Activated CD4-positive, alpha-beta T cell treated with anti-CD3 and anti-CD28 coated beads, Interleukin-2, amount 50 U/mL, for 4 hours (primary cell): Measurements from ENCODE around the gene ARHGAP24.

Experiments
- DNase-seq, 2 experiments: peaks; one replicate each; pipeline ENCODE4 v3.0.0-alpha.2; 2020

The ARHGAP24 gene

GRCh38 chr4:85708468-85708867 lies 233.5 kb downstream of the ARHGAP24 start:
- no peak for DNase-seq

GRCh38 chr4:85713005-85713404 lies 238.1 kb downstream of the ARHGAP24 start:
- DNase-seq, result no peak

GRCh38 chr4:85715991-85716737 lies 241.2 kb downstream of the ARHGAP24 start:
- DNase-seq, result no peak

- no peak for DNase-seq
These were observed 242.4 kb downstream of the ARHGAP24 start for GRCh38 chr4:85717351-85717750.

- no peak for DNase-seq
These were observed 242.9 kb downstream of the ARHGAP24 start for GRCh38 chr4:85717847-85718246.

- no peak for DNase-seq
These were observed 245.8 kb downstream of the ARHGAP24 start for GRCh38 chr4:85720735-85721134.

- no peak for DNase-seq
These were observed 247.5 kb downstream of the ARHGAP24 start for GRCh38 chr4:85722401-85722800.

GRCh38 chr4:85722807-85723206 lies 247.9 kb downstream of the ARHGAP24 start:
- DNase-seq, result no peak

- DNase-seq, result no peak
These were observed 250.0 kb downstream of the ARHGAP24 start for GRCh38 chr4:85724791-85725563.

GRCh38 chr4:85725721-85726170 lies 250.8 kb downstream of the ARHGAP24 start:
- no peak for DNase-seq

- no peak for DNase-seq
These were observed 251.6 kb downstream of the ARHGAP24 start for GRCh38 chr4:85726555-85726954.

GRCh38 chr4:85728464-85728863 lies 253.5 kb downstream of the ARHGAP24 start:
- DNase-seq, result no peak

- DNase-seq, result no peak
These were observed 257.2 kb downstream of the ARHGAP24 start for GRCh38 chr4:85732124-85732523.

GRCh38 chr4:85733798-85734197 lies 258.8 kb downstream of the ARHGAP24 start:
- DNase-seq, result no peak

- no peak for DNase-seq
These were observed 259.5 kb downstream of the ARHGAP24 start for GRCh38 chr4:85734424-85734831.

GRCh38 chr4:85736571-85736970 lies 261.6 kb downstream of the ARHGAP24 start:
- DNase-seq, result no peak

GRCh38 chr4:85737254-85737653 lies 262.3 kb downstream of the ARHGAP24 start:
- DNase-seq, result no peak

GRCh38 chr4:85738721-85739120 lies 263.8 kb downstream of the ARHGAP24 start:
- DNase-seq, result no peak

GRCh38 chr4:85740431-85740861 lies 265.5 kb downstream of the ARHGAP24 start:
- DNase-seq, result no peak

GRCh38 chr4:85741381-85741780 lies 266.4 kb downstream of the ARHGAP24 start:
- DNase-seq, result no peak

- DNase-seq, result no peak
These were observed 267.1 kb downstream of the ARHGAP24 start for GRCh38 chr4:85741921-85742591.

- DNase-seq, result no peak
These were observed 270.0 kb downstream of the ARHGAP24 start for GRCh38 chr4:85744950-85745349.

GRCh38 chr4:85745939-85746338 lies 271.0 kb downstream of the ARHGAP24 start:
- DNase-seq, result no peak
